ENCODE measurements around the gene MAP3K7. TPM values are rescaled to one million over a fixed set of nuclear protein-coding genes. Genes with fewer than 3 reads are reported as not detected.

Gene MAP3K7
- total RNA-seq, 1 experiment from 2014 or later: 26.6 TPM

DNA sequence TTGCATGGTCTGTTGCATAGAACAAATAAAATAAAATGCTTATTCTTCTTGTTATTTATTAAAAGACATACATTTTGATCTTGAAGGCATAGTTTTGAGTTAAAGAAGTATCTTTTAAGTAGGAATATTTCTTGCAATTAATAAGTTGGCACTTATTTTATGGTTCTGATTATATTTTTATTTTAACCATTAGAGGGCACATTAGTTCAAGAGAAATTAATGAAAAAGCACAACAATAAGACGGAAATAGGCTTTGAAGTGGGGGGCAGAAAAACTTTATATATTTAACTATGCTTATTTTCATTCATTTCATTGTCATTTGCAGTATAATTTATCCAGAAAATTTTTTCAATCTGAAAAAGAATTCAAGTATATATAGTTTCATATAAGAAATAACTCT lies 44.2 kb upstream of the MAP3K7 start:
- H3K9ac ChIP-seq (ENCODE audit: low read length): no peak overlapping the region
- no peaks in the 10 kb centered on the region for H3K9me2 ChIP-seq (ENCODE audit: insufficient read depth)
- H3K79me2 ChIP-seq (ENCODE audit: insufficient read depth, low read length): no peaks in the 10 kb centered on the region
- intact Hi-C loops (cut with micrococcal nuclease): no loop called here
- POLR2A ChIA-PET: no interaction called here
- no peaks in the 10 kb centered on the region for H3K36me3 ChIP-seq (ENCODE audit: control insufficient read depth in 1 of 2, insufficient read depth in 2 of 2, low read length in 2 of 2)
- H3K4me2 ChIP-seq (ENCODE audit: low read length): no peak overlapping the region
- no peak for TF ChIP-seq JUND (IDR thresholded peaks at IDR 0.05)
- TF ChIP-seq ZNF274 (IDR thresholded peaks at IDR 0.05; ENCODE audit: low read depth, low read length): no peak
- TF ChIP-seq, protein P1, sequence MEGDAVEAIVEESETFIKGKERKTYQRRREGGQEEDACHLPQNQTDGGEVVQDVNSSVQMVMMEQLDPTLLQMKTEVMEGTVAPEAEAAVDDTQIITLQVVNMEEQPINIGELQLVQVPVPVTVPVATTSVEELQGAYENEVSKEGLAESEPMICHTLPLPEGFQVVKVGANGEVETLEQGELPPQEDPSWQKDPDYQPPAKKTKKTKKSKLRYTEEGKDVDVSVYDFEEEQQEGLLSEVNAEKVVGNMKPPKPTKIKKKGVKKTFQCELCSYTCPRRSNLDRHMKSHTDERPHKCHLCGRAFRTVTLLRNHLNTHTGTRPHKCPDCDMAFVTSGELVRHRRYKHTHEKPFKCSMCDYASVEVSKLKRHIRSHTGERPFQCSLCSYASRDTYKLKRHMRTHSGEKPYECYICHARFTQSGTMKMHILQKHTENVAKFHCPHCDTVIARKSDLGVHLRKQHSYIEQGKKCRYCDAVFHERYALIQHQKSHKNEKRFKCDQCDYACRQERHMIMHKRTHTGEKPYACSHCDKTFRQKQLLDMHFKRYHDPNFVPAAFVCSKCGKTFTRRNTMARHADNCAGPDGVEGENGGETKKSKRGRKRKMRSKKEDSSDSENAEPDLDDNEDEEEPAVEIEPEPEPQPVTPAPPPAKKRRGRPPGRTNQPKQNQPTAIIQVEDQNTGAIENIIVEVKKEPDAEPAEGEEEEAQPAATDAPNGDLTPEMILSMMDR (IDR thresholded peaks at IDR 0.05 in 2 of 3, conservative IDR thresholded peaks at IDR 0.05 in 1 of 3; ENCODE audit: borderline replicate concordance in 1 of 3, insufficient read depth in 1 of 3, low read depth in 2 of 3, low read length in 2 of 3): 0 out of 6 replicates have a peak, but pooled peaks of 1 of the 3 experiments have one; percentile 15
- 0 out of 2 replicates have a peak, but pooled peaks have one; percentile 19 for TF ChIP-seq RAD21 (IDR thresholded peaks at IDR 0.05; ENCODE audit: low read depth)
- TF ChIP-seq CBX3 (IDR thresholded peaks at IDR 0.05; ENCODE audit: low read depth): no peak
- no peak for TF ChIP-seq POLR2AphosphoS5 (IDR thresholded peaks at IDR 0.05; ENCODE audit: low read depth, low read length)
- TF ChIP-seq, protein P2, sequence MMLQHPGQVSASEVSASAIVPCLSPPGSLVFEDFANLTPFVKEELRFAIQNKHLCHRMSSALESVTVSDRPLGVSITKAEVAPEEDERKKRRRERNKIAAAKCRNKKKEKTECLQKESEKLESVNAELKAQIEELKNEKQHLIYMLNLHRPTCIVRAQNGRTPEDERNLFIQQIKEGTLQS (IDR thresholded peaks at IDR 0.05): no peak
- no peak for TF ChIP-seq ZFX (IDR thresholded peaks at IDR 0.05)
- no peak overlapping the region for H3K27ac ChIP-seq (ENCODE audit: low read depth, low read length)
- no peaks in the 10 kb centered on the region for H4K20me1 ChIP-seq (ENCODE audit: insufficient read depth)
- no TSS peak for BruUV-seq (replicated peaks)
- DNase-seq (ENCODE audit: low read depth, low spot score): no peak
- H3K9me3 ChIP-seq (ENCODE audit: control insufficient read depth in 1 of 2, insufficient read depth in 1 of 2, low read depth in 1 of 2, low read length in 2 of 2): no peaks in the 10 kb centered on the region
- H3K27me3 ChIP-seq (ENCODE audit: insufficient read depth, low read length): peaks cover 9% of the 10 kb centered on the region; the same call in 1 of the 2 replicates
- no peak overlapping the region for H2AFZ ChIP-seq (ENCODE audit: low read depth, low read length, poor library complexity, severe bottlenecking)
- CTCF ChIA-PET: interaction anchor here (1.0 kb wide), 1 partner anchor 230 kb away, joined by 4 read pairs; no protein-coding TSS in a partner anchor
- RAD21 ChIA-PET (ENCODE audit: low non-redundant PET in 1 of 2, low total read pairs in 2 of 2, uncharacterized antibody in 2 of 2, unreplicated experiment in 2 of 2): no interaction called here
- ATAC-seq: no peak
- H3K4me1 ChIP-seq (ENCODE audit: control insufficient read depth in 1 of 2, insufficient read depth in 2 of 2, low read length in 2 of 2): no peaks in the 10 kb centered on the region
- H3K4me3 ChIP-seq (replicated peaks in 1 of 2; ENCODE audit: low read depth in 1 of 2, low read length in 2 of 2): no peak overlapping the region

DNA sequence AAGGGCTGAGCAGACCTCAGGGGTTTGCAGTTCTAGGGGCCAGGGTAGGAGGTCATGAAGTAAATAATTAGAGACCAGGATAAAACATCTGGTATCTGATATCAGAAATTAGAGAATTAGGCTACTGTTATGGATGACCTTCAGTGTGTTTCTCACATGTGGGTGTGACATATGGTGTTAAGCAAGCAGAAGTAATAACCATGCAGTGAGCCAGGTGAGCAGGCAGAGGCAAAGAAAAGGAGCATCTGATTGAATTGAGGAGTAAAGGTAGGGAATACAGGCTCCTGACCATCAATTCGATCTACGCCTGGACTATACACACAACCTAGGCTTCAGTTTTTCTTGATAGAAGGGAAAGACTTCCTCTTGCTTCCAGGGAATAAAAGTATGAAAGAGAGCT lies 34.7 kb upstream of the MAP3K7 start:
- POLR2A ChIA-PET: no interaction called here
- Histone ChIP-seq H3K27ac (ENCODE audit: low read depth, low read length) (no peak overlapping the region), H3K4me2 (ENCODE audit: low read length) (no peak overlapping the region), H3K4me3 (replicated peaks in 1 of 2; ENCODE audit: low read depth in 1 of 2, low read length in 2 of 2) (no peak overlapping the region), H3K9me3 (ENCODE audit: control insufficient read depth in 1 of 2, insufficient read depth in 1 of 2, low read depth in 1 of 2, low read length in 2 of 2) (no peaks in the 10 kb centered on the region), H2AFZ (ENCODE audit: low read depth, low read length, poor library complexity, severe bottlenecking) (no peak overlapping the region), H3K36me3 (ENCODE audit: control insufficient read depth in 1 of 2, insufficient read depth in 2 of 2, low read length in 2 of 2) (no peaks in the 10 kb centered on the region), H3K27me3 (ENCODE audit: insufficient read depth, low read length) (peaks cover 61% of the 10 kb centered on the region), H3K9ac (ENCODE audit: low read length) (no peak overlapping the region), H3K79me2 (ENCODE audit: insufficient read depth, low read length) (no peaks in the 10 kb centered on the region), H4K20me1 (ENCODE audit: insufficient read depth) (no peaks in the 10 kb centered on the region), H3K4me1 (ENCODE audit: control insufficient read depth in 1 of 2, insufficient read depth in 2 of 2, low read length in 2 of 2) (no peaks in the 10 kb centered on the region), H3K9me2 (ENCODE audit: insufficient read depth) (no peaks in the 10 kb centered on the region)
- no peak for DNase-seq (ENCODE audit: low read depth, low spot score)
- RAD21 ChIA-PET (ENCODE audit: low non-redundant PET in 1 of 2, low total read pairs in 2 of 2, uncharacterized antibody in 2 of 2, unreplicated experiment in 2 of 2): no interaction called here
- CTCF ChIA-PET: no interaction called here
- intact Hi-C loops (cut with micrococcal nuclease): no loop called here
- no peak for TF ChIP-seq EZH2phosphoT487 (IDR thresholded peaks at IDR 0.05; ENCODE audit: borderline replicate concordance)
- no TSS peak for BruUV-seq (replicated peaks)
- ATAC-seq: no peak

All from HCT116 (cell line).